Upper lobe of left lung (tissue), 6 donors: ENCODE measurements around the gene ZNF280B. TPM values are rescaled to one million over a fixed set of nuclear protein-coding genes. Genes with fewer than 3 reads are reported as not detected.

Experiments used
- ATAC-seq, 2 donors: fragments of 200-7000 bp; cut with Tn5 transposase; one replicate each; pipeline ENCODE4 v1.9.1; 2022; ENCODE audit warnings: mild to moderate bottlenecking in 2 of 2, moderate library complexity in 2 of 2; ENCODE audit not compliant: low FRiP score in 2 of 2
- DNase-seq, 2 donors: peaks; one replicate each; pipeline ENCODE4 v3.0.0-alpha.2; 2019 to 2020
- H3K27ac ChIP-seq, 4 donors: fragments of 200-600 bp; sonication (generic); one replicate each; pipeline ENCODE4 v1.5.1; 2016 to 2019
- H3K27me3 ChIP-seq, 4 donors: fragments of 200-600 bp; sonication (generic); one replicate each; pipeline ENCODE4 v1.5.1; 2017 to 2019
- H3K36me3 ChIP-seq, 4 donors: fragments of 200-600 bp; sonication (generic); one replicate each; pipeline ENCODE4 v1.5.1; 2016 to 2019
- H3K4me1 ChIP-seq, 4 donors: fragments of 200-600 bp; sonication (generic); one replicate each; pipeline ENCODE4 v1.5.1; 2018 to 2019
- H3K4me3 ChIP-seq, 4 donors: fragments of 200-600 bp; sonication (generic); one replicate each; pipeline ENCODE4 v1.5.1; 2017 to 2019; ENCODE audit warnings: mild to moderate bottlenecking in 2 of 4, moderate library complexity in 1 of 4
- H3K9me3 ChIP-seq, 4 donors: fragments of 200-600 bp; sonication (generic); one replicate each; pipeline ENCODE4 v1.5.1; 2018 to 2019
- EP300 ChIP-seq, 4 donors: sonication (generic); formaldehyde crosslinking; IDR thresholded peaks; one replicate each; pipeline ENCODE4 v1.5.1; 2017; ENCODE audit warnings: antibody characterized with exemption in 4 of 4, control low read depth in 2 of 4
- POLR2A ChIP-seq, 4 donors: fragments of 450-650 bp; IDR thresholded peaks; one replicate each; pipeline ENCODE4 v1.5.1; 2016 to 2017; ENCODE audit warnings: antibody characterized with exemption in 4 of 4, mild to moderate bottlenecking in 2 of 4
- POLR2AphosphoS5 ChIP-seq, 2 donors: sonication (generic); formaldehyde crosslinking; IDR thresholded peaks; one replicate each; pipeline ENCODE4 v1.5.1; 2017; ENCODE audit warnings: antibody characterized with exemption in 2 of 2
- WGBS, 2 donors: methylation state at CpG; one replicate each; pipeline ENCODE4 v1.1.5; 2017 to 2018; 5-methylcytosine and 5-hydroxymethylcytosine counted together
- total RNA-seq, 6 donors: library from RNA; depleted of rRNA in 4 of 6; stranded (reverse); fragments of >200 nt in 4 of 6; gene quantifications; one replicate each; pipeline versions ENCODE4 v1.1.0 to v1.2.1, GENCODE V29; 2016 to 2021
- TF ChIP-seq, protein P1 (sequence below), 6 experiments: fragments of 450-650 bp in 4 of 6; fragments of 200-600 bp in 2 of 6; sonication (generic) in 2 of 6; IDR thresholded peaks; one replicate each; pipeline ENCODE4 v1.5.1; 2016 to 2019; ENCODE audit warnings: antibody characterized with exemption in 6 of 6
- donor health status: DM: no; HTN: no; CAD: no; lungs with moderate emphysema.
- donor health status: DM: no; HTN: yes; CAD: no; lungs with severe emphysema.

ZNF280B gene
- total RNA-seq, 6 donors from 2014 or later, result 0.22 to 0.98 (median 0.44) TPM; not detected in 1

DNA sequence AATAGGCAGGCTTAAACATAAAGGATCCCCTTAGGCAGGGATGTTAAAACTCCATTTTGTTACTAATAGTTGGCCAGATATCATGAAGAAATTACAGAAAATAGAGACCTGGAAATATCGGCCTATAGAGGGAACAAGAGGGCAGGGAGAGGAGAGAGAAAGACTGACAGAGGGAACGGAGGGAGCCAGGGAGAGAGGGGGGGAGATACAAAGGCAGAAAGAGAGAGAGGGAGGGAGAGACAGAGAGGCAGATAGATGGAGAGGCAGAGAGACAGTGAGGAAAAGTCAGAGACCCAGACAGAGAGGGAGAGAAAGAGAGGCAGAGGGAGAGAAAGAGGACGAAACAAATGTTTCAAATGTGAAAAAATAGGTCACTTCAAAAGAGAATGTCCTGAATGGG lies 53.5 kb downstream of the ZNF280B start:
- Histone ChIP-seq H3K27me3 (no peaks in the 10 kb centered on the region), H3K4me3 (no peak overlapping the region), H3K36me3 (no peaks in the 10 kb centered on the region), H3K27ac (no peak overlapping the region), H3K4me1 (no peaks in the 10 kb centered on the region), H3K9me3 (peaks cover 4 to 38% (median 25%) of the 10 kb centered on the region in 4 donors)
- no peak for ATAC-seq
- DNase-seq, result no peak
- TF ChIP-seq POLR2AphosphoS5 (IDR thresholded peaks at IDR 0.05) (no peak), POLR2A (IDR thresholded peaks at IDR 0.05) (no peak), EP300 (IDR thresholded peaks at IDR 0.05) (no peak)
- TF ChIP-seq, protein P1, sequence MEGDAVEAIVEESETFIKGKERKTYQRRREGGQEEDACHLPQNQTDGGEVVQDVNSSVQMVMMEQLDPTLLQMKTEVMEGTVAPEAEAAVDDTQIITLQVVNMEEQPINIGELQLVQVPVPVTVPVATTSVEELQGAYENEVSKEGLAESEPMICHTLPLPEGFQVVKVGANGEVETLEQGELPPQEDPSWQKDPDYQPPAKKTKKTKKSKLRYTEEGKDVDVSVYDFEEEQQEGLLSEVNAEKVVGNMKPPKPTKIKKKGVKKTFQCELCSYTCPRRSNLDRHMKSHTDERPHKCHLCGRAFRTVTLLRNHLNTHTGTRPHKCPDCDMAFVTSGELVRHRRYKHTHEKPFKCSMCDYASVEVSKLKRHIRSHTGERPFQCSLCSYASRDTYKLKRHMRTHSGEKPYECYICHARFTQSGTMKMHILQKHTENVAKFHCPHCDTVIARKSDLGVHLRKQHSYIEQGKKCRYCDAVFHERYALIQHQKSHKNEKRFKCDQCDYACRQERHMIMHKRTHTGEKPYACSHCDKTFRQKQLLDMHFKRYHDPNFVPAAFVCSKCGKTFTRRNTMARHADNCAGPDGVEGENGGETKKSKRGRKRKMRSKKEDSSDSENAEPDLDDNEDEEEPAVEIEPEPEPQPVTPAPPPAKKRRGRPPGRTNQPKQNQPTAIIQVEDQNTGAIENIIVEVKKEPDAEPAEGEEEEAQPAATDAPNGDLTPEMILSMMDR (IDR thresholded peaks at IDR 0.05), result no peak
- 66 to 69% methylated on average over 3 of the region's 3 CpGs for WGBS, 2 donors

DNA sequence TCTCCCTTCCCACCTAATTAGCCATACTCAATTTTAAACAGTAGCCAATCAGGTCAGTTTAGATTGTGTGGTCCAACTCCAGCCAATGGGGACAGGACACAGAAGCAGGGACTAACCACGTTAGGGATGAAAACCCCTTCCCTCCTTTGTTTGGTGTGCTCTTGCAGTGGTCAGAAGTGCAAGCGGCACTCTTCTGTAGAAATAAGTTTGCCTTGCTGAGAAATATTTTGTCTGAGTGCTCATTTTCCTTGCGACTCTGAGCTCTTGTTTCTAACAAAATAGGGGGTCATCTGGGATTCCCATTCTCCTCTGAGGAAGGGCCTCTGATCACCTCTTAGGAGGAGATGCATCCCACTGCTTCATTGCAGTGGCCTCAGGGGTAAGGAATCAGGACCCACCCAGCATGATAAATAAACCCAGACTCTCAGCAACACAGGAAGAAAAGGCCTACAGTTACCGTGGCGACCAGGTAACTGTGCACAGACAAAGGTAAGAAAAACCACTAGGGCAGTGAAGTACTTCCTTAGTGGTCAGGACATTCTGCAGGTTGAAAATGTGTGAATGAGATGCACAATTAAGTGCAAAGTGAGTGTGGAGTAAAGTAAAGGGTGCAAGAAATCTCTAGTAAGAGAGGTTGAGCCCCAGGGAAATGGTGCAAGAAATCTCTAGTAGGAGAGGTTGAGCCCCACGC lies 55.4 kb downstream of the ZNF280B start:
- no peak overlapping the region for H3K27ac ChIP-seq
- H3K4me3 ChIP-seq, result no peak overlapping the region
- 70 to 83% methylated on average over 6 of the region's 6 CpGs for WGBS, 2 donors
- H3K36me3 ChIP-seq, result no peaks in the 10 kb centered on the region
- H3K27me3 ChIP-seq, result no peaks in the 10 kb centered on the region
- H3K9me3 ChIP-seq, result peaks cover 0 to 19% (median 7%) of the 10 kb centered on the region in 4 donors
- ATAC-seq (no peak), DNase-seq (no peak)
- no peaks in the 10 kb centered on the region for H3K4me1 ChIP-seq
- no peak for TF ChIP-seq EP300 (IDR thresholded peaks at IDR 0.05)
- TF ChIP-seq POLR2AphosphoS5 (IDR thresholded peaks at IDR 0.05), result no peak
- TF ChIP-seq, protein P1 (IDR thresholded peaks at IDR 0.05), result no peak
- no peak for TF ChIP-seq POLR2A (IDR thresholded peaks at IDR 0.05)

DNA sequence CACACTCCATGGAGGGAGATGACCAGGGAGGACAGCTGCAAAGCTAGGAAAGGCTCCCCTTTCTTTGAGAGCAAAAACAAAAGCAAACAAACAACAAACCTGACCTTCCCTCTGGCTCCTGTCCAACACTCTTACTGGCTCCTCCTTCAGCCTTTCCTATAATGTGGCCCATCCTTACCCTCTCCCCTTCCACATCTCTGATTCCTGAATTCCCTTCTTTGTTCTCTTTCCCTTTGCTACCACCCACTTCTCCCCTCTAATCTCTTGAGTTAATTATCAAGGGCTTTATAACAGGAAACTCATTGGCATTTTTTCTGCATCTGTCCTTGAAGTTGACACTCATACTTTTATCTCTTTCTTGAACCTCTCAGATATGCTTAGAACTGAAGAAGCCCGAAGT lies 56.3 kb downstream of the ZNF280B start:
- no peaks in the 10 kb centered on the region for H3K4me1 ChIP-seq
- H3K27ac ChIP-seq, result no peak overlapping the region
- TF ChIP-seq, protein P1 (IDR thresholded peaks at IDR 0.05), result no peak
- TF ChIP-seq POLR2A (IDR thresholded peaks at IDR 0.05), result no peak
- no peak for TF ChIP-seq POLR2AphosphoS5 (IDR thresholded peaks at IDR 0.05)
- no peak for TF ChIP-seq EP300 (IDR thresholded peaks at IDR 0.05)
- H3K27me3 ChIP-seq, result no peaks in the 10 kb centered on the region
- no peak for DNase-seq
- H3K4me3 ChIP-seq, result no peak overlapping the region
- no peak for ATAC-seq
- no peaks in the 10 kb centered on the region for H3K36me3 ChIP-seq
- WGBS, 2 donors, result 53 to 66% methylated on average over 1 of the region's 1 CpG
- peaks cover 0 to 11% (median 4%) of the 10 kb centered on the region in 4 donors for H3K9me3 ChIP-seq

DNA sequence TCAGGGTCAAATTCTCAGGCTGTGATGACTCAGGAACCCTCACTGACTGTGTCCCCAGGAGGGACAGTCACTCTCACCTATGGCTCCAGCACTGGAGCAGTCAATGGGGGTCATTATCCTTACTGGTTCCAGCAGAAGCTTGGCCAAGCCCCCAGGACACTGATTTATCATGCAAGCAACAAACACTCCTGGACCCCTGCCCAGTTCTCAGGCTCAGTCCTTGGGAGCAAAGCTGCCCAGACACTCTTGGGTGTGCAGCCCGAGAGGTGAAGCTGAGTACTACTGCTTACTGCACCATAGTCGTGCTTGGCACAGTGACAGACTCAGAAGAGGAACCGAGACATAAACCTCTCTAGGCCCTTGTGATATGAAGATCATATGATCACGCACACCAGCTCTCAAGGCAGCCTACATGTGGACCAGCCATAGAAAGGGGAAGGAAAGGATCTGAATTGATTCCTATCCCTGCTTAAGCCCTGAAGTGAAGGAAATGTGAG lies 58.2 kb downstream of the ZNF280B start:
- TF ChIP-seq POLR2AphosphoS5 (IDR thresholded peaks at IDR 0.05) (no peak), POLR2A (IDR thresholded peaks at IDR 0.05) (no peak), EP300 (IDR thresholded peaks at IDR 0.05) (no peak)
- TF ChIP-seq, protein P1 (IDR thresholded peaks at IDR 0.05), result no peak
- 15 to 18% methylated on average over 4 of the region's 4 CpGs for WGBS, 2 donors
- no peaks in the 10 kb centered on the region for H3K27me3 ChIP-seq
- no peaks in the 10 kb centered on the region for H3K36me3 ChIP-seq
- H3K9me3 ChIP-seq, result peaks cover 0 to 11% (median 4%) of the 10 kb centered on the region in 4 donors
- no peak overlapping the region for H3K27ac ChIP-seq
- DNase-seq (peak in 1 of 2 donors; percentile 54), ATAC-seq (peak; percentile 67 to 81)
- no peaks in the 10 kb centered on the region for H3K4me1 ChIP-seq
- no peak overlapping the region for H3K4me3 ChIP-seq

DNA sequence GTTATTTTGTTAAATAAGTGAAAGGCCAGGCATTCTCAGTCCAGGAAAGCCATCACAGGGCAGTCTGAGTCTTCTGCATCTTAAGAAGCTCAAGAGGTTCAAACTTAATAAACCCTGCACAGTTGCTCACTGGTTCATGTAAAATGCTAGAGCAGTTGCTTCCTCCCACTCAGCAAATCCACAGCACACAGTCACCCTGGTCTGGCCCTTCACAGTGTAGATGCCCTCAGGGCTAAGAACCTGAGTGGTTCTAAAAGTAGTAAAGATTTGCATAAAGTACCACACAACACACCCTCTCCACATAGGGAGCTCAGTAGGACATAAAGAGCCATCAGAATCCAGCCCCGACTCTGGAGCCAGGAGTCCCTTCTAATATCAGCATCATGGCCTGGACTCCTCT lies 58.7 kb downstream of the ZNF280B start:
- Histone ChIP-seq H3K36me3 (no peaks in the 10 kb centered on the region), H3K9me3 (peaks cover 0 to 11% (median 4%) of the 10 kb centered on the region in 4 donors), H3K4me1 (no peaks in the 10 kb centered on the region), H3K27me3 (no peaks in the 10 kb centered on the region), H3K27ac (no peak overlapping the region), H3K4me3 (no peak overlapping the region)
- ATAC-seq (no peak), DNase-seq (no peak)
- TF ChIP-seq, protein P1 (IDR thresholded peaks at IDR 0.05), result no peak
- no peak for TF ChIP-seq POLR2A (IDR thresholded peaks at IDR 0.05)
- TF ChIP-seq EP300 (IDR thresholded peaks at IDR 0.05), result no peak
- 79 to 92% methylated on average over 1 of the region's 1 CpG for WGBS, 2 donors
